ENCODE data around the gene NXPH1. TPM values are rescaled to one million over a fixed set of nuclear protein-coding genes. Genes with fewer than 3 reads are reported as not detected.
A peak's percentile ranks its signal among the peaks of the same experiment; 100 is the strongest.

NXPH1 gene
- total and polyA plus RNA-seq, 9 of the 15 experiments (the other 6 are each of a cell fraction or from before 2014, with no cell fraction given), result 0.16 TPM; not detected in 8

DNA sequence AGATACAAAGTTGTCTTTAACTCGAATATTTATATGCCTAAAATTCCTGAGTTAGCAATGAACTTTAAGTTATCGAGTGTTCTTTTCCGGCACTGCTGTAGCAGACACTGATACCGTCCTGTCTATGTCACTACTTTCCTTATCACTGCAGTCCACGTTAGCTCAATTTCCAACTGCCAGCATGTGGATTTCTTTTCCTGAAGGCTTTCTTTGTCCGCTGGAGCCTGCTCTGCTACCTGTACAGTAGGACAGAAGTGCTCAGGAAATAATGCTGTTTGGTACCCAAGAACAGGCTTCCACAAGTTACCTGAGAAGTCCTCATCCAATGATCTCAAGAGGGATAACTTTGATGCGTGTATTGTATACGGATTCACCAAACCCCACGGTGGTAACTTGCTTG, 329.4 kb downstream of the NXPH1 start (continued):
- TF ChIP-seq, protein P1, sequence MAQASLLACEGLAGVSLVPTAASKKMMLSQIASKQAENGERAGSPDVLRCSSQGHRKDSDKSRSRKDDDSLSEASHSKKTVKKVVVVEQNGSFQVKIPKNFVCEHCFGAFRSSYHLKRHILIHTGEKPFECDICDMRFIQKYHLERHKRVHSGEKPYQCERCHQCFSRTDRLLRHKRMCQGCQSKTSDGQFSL (CRISPR knock-in tag; IDR thresholded peaks at IDR 0.05), result no peak
- TF ChIP-seq, protein P1 (tag; IDR thresholded peaks at IDR 0.05), result no peak
- TF ChIP-seq STAT5B (CRISPR knock-in tag; IDR thresholded peaks at IDR 0.05) (no peak), ZNF133 (CRISPR knock-in tag; IDR thresholded peaks at IDR 0.05) (no peak), MAZ (CRISPR knock-in tag; conservative IDR thresholded peaks at IDR 0.05 in 1 of 2, IDR thresholded peaks at IDR 0.05 in 1 of 2) (no peak), NCOA1 (IDR thresholded peaks at IDR 0.05; ENCODE audit: low read depth) (peak; percentile 56; the same call in 1 of the 2 replicates), RBBP5 (IDR thresholded peaks at IDR 0.05; ENCODE audit: borderline replicate concordance, insufficient read depth, low read length, poor library complexity, severe bottlenecking) (peak; percentile 65), CBX5 (IDR thresholded peaks at IDR 0.05; ENCODE audit: borderline replicate concordance, low read depth) (no peak), ELF2 (CRISPR knock-in tag; IDR thresholded peaks at IDR 0.05) (no peak), ZC3H8 (IDR thresholded peaks at IDR 0.05) (no peak), ETV1 (tag; conservative IDR thresholded peaks at IDR 0.05; ENCODE audit: low read depth) (peak; percentile 82), CXXC5 (CRISPR knock-in tag; IDR thresholded peaks at IDR 0.05) (peak; percentile 74), ERF (CRISPR knock-in tag; IDR thresholded peaks at IDR 0.05) (no peak), MAFF (IDR thresholded peaks at IDR 0.05; ENCODE audit: low read length) (peak; percentile 39; the same call in 1 of the 2 replicates)
- TF ChIP-seq, protein P2, sequence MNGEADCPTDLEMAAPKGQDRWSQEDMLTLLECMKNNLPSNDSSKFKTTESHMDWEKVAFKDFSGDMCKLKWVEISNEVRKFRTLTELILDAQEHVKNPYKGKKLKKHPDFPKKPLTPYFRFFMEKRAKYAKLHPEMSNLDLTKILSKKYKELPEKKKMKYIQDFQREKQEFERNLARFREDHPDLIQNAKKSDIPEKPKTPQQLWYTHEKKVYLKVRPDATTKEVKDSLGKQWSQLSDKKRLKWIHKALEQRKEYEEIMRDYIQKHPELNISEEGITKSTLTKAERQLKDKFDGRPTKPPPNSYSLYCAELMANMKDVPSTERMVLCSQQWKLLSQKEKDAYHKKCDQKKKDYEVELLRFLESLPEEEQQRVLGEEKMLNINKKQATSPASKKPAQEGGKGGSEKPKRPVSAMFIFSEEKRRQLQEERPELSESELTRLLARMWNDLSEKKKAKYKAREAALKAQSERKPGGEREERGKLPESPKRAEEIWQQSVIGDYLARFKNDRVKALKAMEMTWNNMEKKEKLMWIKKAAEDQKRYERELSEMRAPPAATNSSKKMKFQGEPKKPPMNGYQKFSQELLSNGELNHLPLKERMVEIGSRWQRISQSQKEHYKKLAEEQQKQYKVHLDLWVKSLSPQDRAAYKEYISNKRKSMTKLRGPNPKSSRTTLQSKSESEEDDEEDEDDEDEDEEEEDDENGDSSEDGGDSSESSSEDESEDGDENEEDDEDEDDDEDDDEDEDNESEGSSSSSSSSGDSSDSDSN (IDR thresholded peaks at IDR 0.05; ENCODE audit: borderline replicate concordance in 1 of 2, low read depth in 2 of 2, low read length in 2 of 2), result 0 out of 4 replicates have a peak, but pooled peaks of 1 of the 2 experiments have one; percentile 60
- TF ChIP-seq, protein P3, sequence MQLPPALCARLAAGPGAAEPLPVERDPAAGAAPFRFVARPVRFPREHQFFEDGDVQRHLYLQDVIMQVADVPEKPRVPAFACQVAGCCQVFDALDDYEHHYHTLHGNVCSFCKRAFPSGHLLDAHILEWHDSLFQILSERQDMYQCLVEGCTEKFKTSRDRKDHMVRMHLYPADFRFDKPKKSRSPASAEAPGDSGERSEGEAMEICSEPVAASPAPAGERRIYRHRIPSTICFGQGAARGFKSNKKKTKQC (CRISPR knock-in tag; IDR thresholded peaks at IDR 0.05), result no peak
- TF ChIP-seq, protein P4, sequence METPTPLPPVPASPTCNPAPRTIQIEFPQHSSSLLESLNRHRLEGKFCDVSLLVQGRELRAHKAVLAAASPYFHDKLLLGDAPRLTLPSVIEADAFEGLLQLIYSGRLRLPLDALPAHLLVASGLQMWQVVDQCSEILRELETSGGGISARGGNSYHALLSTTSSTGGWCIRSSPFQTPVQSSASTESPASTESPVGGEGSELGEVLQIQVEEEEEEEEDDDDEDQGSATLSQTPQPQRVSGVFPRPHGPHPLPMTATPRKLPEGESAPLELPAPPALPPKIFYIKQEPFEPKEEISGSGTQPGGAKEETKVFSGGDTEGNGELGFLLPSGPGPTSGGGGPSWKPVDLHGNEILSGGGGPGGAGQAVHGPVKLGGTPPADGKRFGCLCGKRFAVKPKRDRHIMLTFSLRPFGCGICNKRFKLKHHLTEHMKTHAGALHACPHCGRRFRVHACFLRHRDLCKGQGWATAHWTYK (CRISPR knock-in tag; IDR thresholded peaks at IDR 0.05), result no peak
- TF ChIP-seq, protein P5, sequence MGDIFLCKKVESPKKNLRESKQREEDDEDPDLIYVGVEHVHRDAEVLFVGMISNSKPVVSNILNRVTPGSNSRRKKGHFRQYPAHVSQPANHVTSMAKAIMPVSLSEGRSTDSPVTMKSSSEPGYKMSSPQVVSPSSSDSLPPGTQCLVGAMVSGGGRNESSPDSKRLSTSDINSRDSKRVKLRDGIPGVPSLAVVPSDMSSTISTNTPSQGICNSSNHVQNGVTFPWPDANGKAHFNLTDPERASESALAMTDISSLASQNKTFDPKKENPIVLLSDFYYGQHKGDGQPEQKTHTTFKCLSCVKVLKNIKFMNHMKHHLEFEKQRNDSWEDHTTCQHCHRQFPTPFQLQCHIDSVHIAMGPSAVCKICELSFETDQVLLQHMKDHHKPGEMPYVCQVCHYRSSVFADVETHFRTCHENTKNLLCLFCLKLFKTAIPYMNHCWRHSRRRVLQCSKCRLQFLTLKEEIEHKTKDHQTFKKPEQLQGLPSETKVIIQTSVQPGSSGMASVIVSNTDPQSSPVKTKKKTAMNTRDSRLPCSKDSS (IDR thresholded peaks at IDR 0.05; ENCODE audit: low read depth, partially characterized antibody), result no peak
- TF ChIP-seq, protein P6, sequence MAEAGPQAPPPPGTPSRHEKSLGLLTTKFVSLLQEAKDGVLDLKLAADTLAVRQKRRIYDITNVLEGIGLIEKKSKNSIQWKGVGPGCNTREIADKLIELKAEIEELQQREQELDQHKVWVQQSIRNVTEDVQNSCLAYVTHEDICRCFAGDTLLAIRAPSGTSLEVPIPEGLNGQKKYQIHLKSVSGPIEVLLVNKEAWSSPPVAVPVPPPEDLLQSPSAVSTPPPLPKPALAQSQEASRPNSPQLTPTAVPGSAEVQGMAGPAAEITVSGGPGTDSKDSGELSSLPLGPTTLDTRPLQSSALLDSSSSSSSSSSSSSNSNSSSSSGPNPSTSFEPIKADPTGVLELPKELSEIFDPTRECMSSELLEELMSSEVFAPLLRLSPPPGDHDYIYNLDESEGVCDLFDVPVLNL (CRISPR knock-in tag; IDR thresholded peaks at IDR 0.05; ENCODE audit: low read depth), result no peak
